MCF 10A (cell line): Measurements from ENCODE around the gene DNAJC30. TPM values are rescaled to one million over a fixed set of nuclear protein-coding genes. Genes with fewer than 3 reads are reported as not detected.

Source experiments
- BruUV-seq: library from RNA; stranded (reverse); fragments of 400-500 nt; replicated peaks from 2 replicates; lab custom pipeline; 2021; lab: Mats Ljungman, UMichigan
- CTCF ChIA-PET: fragments of 300-600 bp; sonication (Branson Sonifier 250); formaldehyde crosslinking; extraction: SDS; loops from one replicate; lab custom pipeline; 2021; ENCODE audit warnings: antibody characterized with exemption, inconsistent platforms; lab: Yijun Ruan, JAX
- POLR2A ChIA-PET: fragments of 300-600, 350-650 bp; sonication (Branson Sonifier 250); formaldehyde crosslinking; extraction: SDS; loops from one replicate; lab custom pipeline; 2020; ENCODE audit warnings: antibody characterized with exemption, inconsistent platforms; lab: Yijun Ruan, JAX
- DNase-seq: peaks from one replicate; pipeline ENCODE4 v3.0.0-alpha.2; 2018; ENCODE audit not compliant: unreplicated experiment
- H3K27ac Mint-ChIP-seq: one replicate; pipeline ENCODE4 v1.8.0; 2022; ENCODE audit warnings: mild to moderate bottlenecking, low read depth, mixed read lengths; ENCODE audit not compliant: unreplicated experiment
- H3K27me3 Mint-ChIP-seq: one replicate; pipeline ENCODE4 v1.8.0; 2022; ENCODE audit warnings: mixed read lengths; ENCODE audit not compliant: insufficient read depth, unreplicated experiment
- H3K36me3 Mint-ChIP-seq: one replicate; pipeline ENCODE4 v1.8.0; 2022; ENCODE audit warnings: mild to moderate bottlenecking, moderate library complexity, mixed read lengths; ENCODE audit not compliant: insufficient read depth, unreplicated experiment
- H3K4me1 Mint-ChIP-seq: one replicate; pipeline ENCODE4 v1.8.0; 2022; ENCODE audit warnings: mixed read lengths; ENCODE audit not compliant: insufficient read depth, unreplicated experiment
- H3K4me3 Mint-ChIP-seq: one replicate; pipeline ENCODE4 v1.8.0; 2022; ENCODE audit warnings: mild to moderate bottlenecking, moderate library complexity, mixed read lengths; ENCODE audit not compliant: unreplicated experiment
- H3K9me3 Mint-ChIP-seq: one replicate; pipeline ENCODE4 v1.8.0; 2022; ENCODE audit warnings: mixed read lengths; ENCODE audit not compliant: unreplicated experiment
- CTCF ChIP-seq: fragments of 200-600 bp; IDR thresholded peaks from one replicate; pipeline ENCODE4 v1.8.0; 2022; ENCODE audit warnings: antibody characterized with exemption, mild to moderate bottlenecking; ENCODE audit not compliant: unreplicated experiment
- intact Hi-C: fragments of 100-400 bp; cut with micrococcal nuclease; formaldehyde crosslinking; loops from 2 replicates; pipeline ENCODE4 v1.14.1; 2022
- total RNA-seq: library from RNA; stranded (reverse); gene quantifications from 2 replicates; pipeline ENCODE4 v1.2.3, GENCODE V29; 2022

DNAJC30 gene
- total RNA-seq, 1 experiment from 2014 or later, result 11.4 TPM

- H3K27ac Mint-ChIP-seq, result no peak overlapping the region
- peaks cover 12% of the 10 kb centered on the region for H3K36me3 Mint-ChIP-seq
- intact Hi-C loops, result no loop called here
- H3K27me3 Mint-ChIP-seq, result no peaks in the 10 kb centered on the region
- BruUV-seq, result no TSS peak
- H3K4me1 Mint-ChIP-seq, result no peaks in the 10 kb centered on the region
- no peak for DNase-seq
- POLR2A ChIA-PET, result interaction anchor here (0.6 to 1.0 kb wide), 2 partner anchors 21 to 627 kb away, joined by 3 read pairs; no protein-coding TSS in a partner anchor
- H3K9me3 Mint-ChIP-seq, result no peaks in the 10 kb centered on the region
- no peak for TF ChIP-seq CTCF
- CTCF ChIA-PET, result interaction anchor here (1.0 to 3.7 kb wide), 3 partner anchors 51 to 73 kb away, joined by 3 to 14 read pairs (median 5); no protein-coding TSS in a partner anchor
- no peak overlapping the region for H3K4me3 Mint-ChIP-seq
Observed at GRCh38 chr7:73674468-73675124, 8.7 kb downstream of the DNAJC30 start.

DNA sequence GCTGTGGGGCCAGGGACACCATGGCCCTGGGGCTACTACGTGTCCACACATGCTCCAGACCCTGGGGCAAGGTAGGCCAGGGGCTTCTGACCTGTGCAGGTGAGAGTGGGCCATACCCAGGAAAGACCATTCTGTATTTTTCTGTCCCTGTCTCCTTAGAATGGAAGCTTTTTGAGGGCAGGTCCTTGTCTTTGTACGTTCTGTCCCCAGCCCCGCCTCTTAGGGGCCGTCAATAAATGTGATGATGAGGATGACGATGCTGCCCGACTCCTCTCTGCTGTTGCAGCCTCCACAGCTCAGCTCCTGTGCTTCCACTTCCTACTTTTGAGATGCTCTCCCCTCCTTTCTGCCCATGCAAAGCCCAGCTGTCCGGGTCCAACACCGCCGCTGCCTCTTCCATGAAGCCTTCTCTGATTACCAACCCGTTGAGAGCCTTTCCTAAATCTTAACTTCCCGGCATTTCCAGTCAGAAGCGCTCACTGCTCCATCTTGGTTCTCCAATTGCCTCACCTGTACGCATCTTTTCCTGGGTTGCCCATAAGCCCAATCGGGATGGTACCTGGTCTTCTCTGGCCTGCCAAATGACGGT, 11.3 kb downstream of the DNAJC30 start:
- POLR2A ChIA-PET, result no interaction called here
- no peak for TF ChIP-seq CTCF
- Mint-ChIP-seq H3K27ac (no peak overlapping the region), H3K27me3 (no peaks in the 10 kb centered on the region), H3K4me1 (peaks cover 4% of the 10 kb centered on the region), H3K9me3 (no peaks in the 10 kb centered on the region), H3K4me3 (no peak overlapping the region), H3K36me3 (peaks cover 7% of the 10 kb centered on the region)
- CTCF ChIA-PET, result interaction anchor here (1.1 kb wide), 1 partner anchor 43 kb away, joined by 6 read pairs; no protein-coding TSS in a partner anchor
- BruUV-seq, result no TSS peak
- intact Hi-C loops, result no loop called here
- no peak for DNase-seq

GRCh38 chr7:73671322-73671661, 12.0 kb downstream of the DNAJC30 start:
- H3K4me1 Mint-ChIP-seq, result peaks cover 4% of the 10 kb centered on the region
- BruUV-seq, result no TSS peak

More at GRCh38 chr7:73671322-73671661, 12.0 kb downstream of the DNAJC30 start:
- ChIA-PET CTCF (interaction anchor here (1.1 kb wide), 1 partner anchor 42 kb away, joined by 6 read pairs; no protein-coding TSS in a partner anchor), POLR2A (no interaction called here)
- no peak overlapping the region for H3K27ac Mint-ChIP-seq
- TF ChIP-seq CTCF, result no peak
- H3K36me3 Mint-ChIP-seq, result peaks cover 7% of the 10 kb centered on the region
- no peak for DNase-seq
- intact Hi-C loops, result no loop called here
- H3K4me3 Mint-ChIP-seq, result no peak overlapping the region
- H3K27me3 Mint-ChIP-seq, result no peaks in the 10 kb centered on the region
- no peaks in the 10 kb centered on the region for H3K9me3 Mint-ChIP-seq
